IMR-90 (cell line): Measurements from ENCODE around the gene CD79A. TPM values are rescaled to one million over a fixed set of nuclear protein-coding genes. Genes with fewer than 3 reads are reported as not detected.

Source experiments
- ATAC-seq: fragments of 200-7000 bp; cut with Tn5 transposase; 2 replicates; pipeline ENCODE4 v1.9.1; 2020; ENCODE audit warnings: low read depth, mild to moderate bottlenecking, moderate library complexity
- BruUV-seq: library from RNA; stranded (reverse); fragments of 400-500 nt; replicated peaks from 2 replicates; lab custom pipeline; 2021; lab: Mats Ljungman, UMichigan
- CTCF ChIA-PET: fragments of 300-600 bp; formaldehyde crosslinking; extraction: SDS; loops from one replicate; lab custom pipeline; 2021; ENCODE audit warnings: antibody characterized with exemption; lab: Yijun Ruan, JAX
- POLR2A ChIA-PET: fragments of 300-600 bp; sonication (Branson Sonifier 250); formaldehyde crosslinking; loops from one replicate; lab custom pipeline; 2022; ENCODE audit warnings: antibody characterized with exemption; ENCODE audit not compliant: unreplicated experiment; lab: Charles Lee
- DNase-seq: peaks from one replicate; pipeline ENCODE4 v3.0.0; 2013
- H2AFZ ChIP-seq: replicated peaks from 2 replicates; pipeline ENCODE3; 2013; ENCODE audit warnings: low read length, mild to moderate bottlenecking; ENCODE audit not compliant: poor library complexity
- H2AK5ac ChIP-seq: 2 replicates; pipeline ENCODE4 v1.6.1; 2013; ENCODE audit warnings: low read depth, low read length, inconsistent platforms
- H2AK9ac ChIP-seq: replicated peaks from 2 replicates; pipeline ENCODE3; 2013; ENCODE audit warnings: mild to moderate bottlenecking, low read depth, low read length, moderate library complexity; ENCODE audit not compliant: poor library complexity
- H2BK120ac ChIP-seq: 2 replicates; pipeline ENCODE4 v1.6.1; 2013; ENCODE audit warnings: low read depth, low read length, inconsistent platforms
- H2BK15ac ChIP-seq: 3 replicates; pipeline ENCODE4 v1.6.1; 2013; ENCODE audit warnings: low read depth, low read length, inconsistent platforms
- H2BK20ac ChIP-seq: 2 replicates; pipeline ENCODE4 v1.6.1; 2013; ENCODE audit warnings: low read depth, mild to moderate bottlenecking, inconsistent platforms, low read length, moderate library complexity
- H2BK5ac ChIP-seq: 2 replicates; pipeline ENCODE4 v1.6.1; 2013; ENCODE audit warnings: mild to moderate bottlenecking, low read depth, low read length, inconsistent platforms; ENCODE audit not compliant: poor library complexity, severe bottlenecking
- H3K14ac ChIP-seq: replicated peaks from 2 replicates; pipeline ENCODE4 v1.6.1; 2013; ENCODE audit warnings: low read depth, low read length, inconsistent platforms
- H3K18ac ChIP-seq: 2 replicates; pipeline ENCODE4 v1.6.1; 2013; ENCODE audit warnings: low read depth, low read length, control low read depth
- H3K23ac ChIP-seq: 2 replicates; pipeline ENCODE4 v1.6.1; 2013; ENCODE audit warnings: low read depth, low read length, inconsistent platforms
- H3K27ac ChIP-seq: 2 replicates; pipeline ENCODE4 v1.5.1; 2013; ENCODE audit warnings: mild to moderate bottlenecking, control low read depth, low read length; ENCODE audit not compliant: insufficient read depth
- H3K27me3 ChIP-seq: 2 replicates; pipeline ENCODE4 v1.6.1; 2013; ENCODE audit warnings: low read length; ENCODE audit not compliant: control insufficient read depth, insufficient read depth
- H3K36me3 ChIP-seq: 2 replicates; pipeline ENCODE4 v1.6.1; 2013; ENCODE audit warnings: low read length, mixed read lengths; ENCODE audit not compliant: control insufficient read depth, insufficient read depth
- H3K4ac ChIP-seq: 2 replicates; pipeline ENCODE4 v1.6.1; 2013; ENCODE audit warnings: low read depth, low read length, inconsistent platforms
- H3K4me1 ChIP-seq: 2 replicates; pipeline ENCODE4 v1.6.1; 2013; ENCODE audit warnings: low read length, mixed read lengths; ENCODE audit not compliant: control insufficient read depth, insufficient read depth
- H3K4me2 ChIP-seq: 2 replicates; pipeline ENCODE4 v1.6.1; 2013; ENCODE audit warnings: low read depth, mild to moderate bottlenecking, control low read depth, low read length, moderate library complexity
- H3K4me3 ChIP-seq: 2 replicates; pipeline ENCODE4 v1.5.1; 2013; ENCODE audit warnings: low read depth, mild to moderate bottlenecking, control low read depth, low read length, moderate library complexity; ENCODE audit not compliant: insufficient read depth
- H3K56ac ChIP-seq: 2 replicates; pipeline ENCODE4 v1.6.1; 2013; ENCODE audit warnings: low read length, inconsistent platforms; ENCODE audit not compliant: insufficient read depth; ENCODE audit errors: extremely low read depth
- H3K79me1 ChIP-seq, 2 experiments: 2 replicates each; pipeline ENCODE4 v1.6.1; 2013; ENCODE audit warnings: low read length in 2 of 2, inconsistent platforms in 1 of 2, low read depth in 1 of 2
- H3K9ac ChIP-seq: 2 replicates; pipeline ENCODE4 v1.6.1; 2013; ENCODE audit warnings: low read depth, low read length, control low read depth
- H3K9me1 ChIP-seq: 2 replicates; pipeline ENCODE4 v1.6.1; 2013; ENCODE audit warnings: low read length, inconsistent platforms; ENCODE audit not compliant: insufficient read depth
- H3K9me3 ChIP-seq: 2 replicates; pipeline ENCODE4 v1.6.1; 2013; ENCODE audit warnings: low read length; ENCODE audit not compliant: control insufficient read depth, insufficient read depth
- H4K20me1 ChIP-seq: 2 replicates; pipeline ENCODE4 v1.6.1; 2013; ENCODE audit warnings: low read length, inconsistent platforms; ENCODE audit not compliant: insufficient read depth
- H4K5ac ChIP-seq: 2 replicates; pipeline ENCODE4 v1.6.1; 2013; ENCODE audit warnings: mild to moderate bottlenecking, low read depth, low read length, control low read depth
- H4K8ac ChIP-seq, 2 experiments: 2 replicates each; pipeline ENCODE4 v1.6.1; 2013; ENCODE audit warnings: low read depth in 2 of 2, low read length in 2 of 2, control low read depth in 1 of 2, inconsistent platforms in 1 of 2
- H4K91ac ChIP-seq: 2 replicates; pipeline ENCODE4 v1.6.1; 2013; ENCODE audit warnings: low read depth, low read length, inconsistent platforms; ENCODE audit not compliant: insufficient read depth
- NFE2L2 ChIP-seq: fragments of 150-350 bp; IDR thresholded peaks from 2 replicates; pipeline ENCODE4 v1.6.1; 2016; ENCODE audit warnings: low read depth, mild to moderate bottlenecking, low read length
- SMC3 ChIP-seq: fragments of 150-350 bp; IDR thresholded peaks from 2 replicates; pipeline ENCODE4 v1.6.1; 2016; ENCODE audit warnings: low read depth, mild to moderate bottlenecking, antibody characterized with exemption, low read length, moderate library complexity
- WGBS, 2 experiments: methylation state at CpG; one replicate each; pipeline versions ENCODE4 v1.1.5 to v1.1.7; 2013; ENCODE audit warnings: missing lambda C conversion rate in 2 of 2; ENCODE audit not compliant: insufficient read length in 1 of 2; ENCODE audit errors: extremely low coverage in 2 of 2; 5-methylcytosine and 5-hydroxymethylcytosine counted together
- dilution Hi-C: fragments of 300-500 bp; cut with HindIII; formaldehyde crosslinking; loops from one replicate; pipeline ENCODE4 v1.14.3; 2018; ENCODE audit warnings: low sequenced_read_pairs; ENCODE audit not compliant: unreplicated experiment
- in situ Hi-C: fragments of 300-500 bp; cut with MboI; formaldehyde crosslinking; loops from 3 replicates; pipeline ENCODE4 v1.14.3; 2019; ENCODE audit warnings: low sequenced_read_pairs, inconsistent platforms, mixed read lengths
- intact Hi-C: fragments of 100-400 bp; cut with micrococcal nuclease; formaldehyde crosslinking; loops from 2 replicates; pipeline ENCODE4 v1.10.0; 2022
- polyA plus RNA-seq, 3 experiments: library from polyadenylated mRNA; depleted of rRNA; stranded (reverse); fragments of >200 nt; gene quantifications; 2 replicates each; pipeline ENCODE4 v1.2.3, GENCODE V29; 2012; ENCODE audit warnings: low replicate concordance in 1 of 3
- total RNA-seq: library from RNA; depleted of rRNA; stranded (reverse); fragments of >200 nt; gene quantifications from 2 replicates; pipeline ENCODE4 v1.2.3, GENCODE V29; 2012

Gene CD79A
- total and polyA plus RNA-seq, 2 of the 4 experiments (the other 2 are of a cell fraction): 0.19 TPM; not detected in 1

GRCh38 chr19:41929536-41930071 lies 52.5 kb downstream of the CD79A start:
- CTCF ChIA-PET: no interaction called here
- Histone ChIP-seq H3K27ac (no peak overlapping the region), H2AK9ac (no peak overlapping the region), H3K4me2 (no peak overlapping the region), H3K14ac (no peak overlapping the region), H3K36me3 (no peaks in the 10 kb centered on the region), H2BK15ac (no peak overlapping the region), H2AK5ac (no peak overlapping the region), H2BK120ac (no peak overlapping the region), H4K20me1 (peaks cover 23% of the 10 kb centered on the region), H4K8ac (no peak overlapping the region), H3K9me3 (peaks cover 3% of the 10 kb centered on the region; the same call in 1 of the 2 replicates), H3K4me3 (no peak overlapping the region), H2BK5ac (no peak overlapping the region), H3K23ac (no peak overlapping the region), H3K27me3 (peaks cover 89% of the 10 kb centered on the region), H3K4ac (no peak overlapping the region), H3K9me1 (no peaks in the 10 kb centered on the region; the same call in 1 of the 2 replicates), H4K91ac (no peak overlapping the region), H3K18ac (no peak overlapping the region), H3K79me1 (no peaks in the 10 kb centered on the region), H3K4me1 (peaks cover 7% of the 10 kb centered on the region), H2AFZ (no peak overlapping the region), H4K5ac (no peak overlapping the region), H3K56ac (no peak overlapping the region), H2BK20ac (no peak overlapping the region), H3K9ac (no peak overlapping the region)
- in situ Hi-C loops: no loop called here
- dilution Hi-C loops: no loop called here
- BruUV-seq: no TSS peak
- no peak for ATAC-seq
- WGBS, 2 experiments: no CpG with 5 or more reads among the region's 14 CpGs
- no peak for TF ChIP-seq SMC3
- no peak for TF ChIP-seq NFE2L2
- DNase-seq: no peak
- intact Hi-C loops: loop anchor here (5.0 kb wide), 1 partner anchor 47 kb away; the partner anchor contains the start of gene ARHGEF1
- POLR2A ChIA-PET: no interaction called here
